CD4-positive, alpha-beta T cell treated with Interferon alpha-2 for 1 hour (primary cell): ENCODE data around the gene SMIM35.
"Not testable (repeated sequence)": the region's sequence is repeated elsewhere in the genome, so short reads cannot be mapped to it uniquely, and the experiment has no call there.

Source experiments
- DNase-seq, 2 donors: peaks; one replicate each; pipeline ENCODE4 v3.0.0-alpha.2; 2020 to 2022

The SMIM35 gene

DNA sequence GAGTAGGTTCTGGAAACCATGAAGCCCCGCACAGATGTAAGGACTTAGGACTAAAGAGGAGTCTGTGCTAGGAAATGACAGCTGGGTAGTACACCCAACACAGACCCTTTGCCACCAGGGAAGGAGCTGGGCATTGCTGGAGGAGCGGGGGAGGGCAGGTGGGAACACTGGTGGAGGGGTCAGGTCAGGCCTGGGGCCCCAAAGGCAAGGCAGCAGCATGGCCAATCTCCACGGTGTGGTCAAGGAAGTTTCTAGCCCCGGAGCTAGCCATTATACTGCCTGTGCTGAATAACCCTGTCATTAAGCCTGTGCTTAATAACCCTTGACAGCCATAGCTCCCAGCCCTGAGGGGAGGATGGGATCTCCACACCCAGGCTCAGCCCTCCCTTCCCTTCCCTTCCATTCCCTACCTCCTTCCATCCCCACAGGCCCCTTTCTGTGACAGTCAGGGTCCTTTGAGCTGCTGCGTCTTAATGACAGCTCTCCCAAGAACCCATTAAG, 7.8 kb downstream of the SMIM35 start:
- no peak for DNase-seq

DNA sequence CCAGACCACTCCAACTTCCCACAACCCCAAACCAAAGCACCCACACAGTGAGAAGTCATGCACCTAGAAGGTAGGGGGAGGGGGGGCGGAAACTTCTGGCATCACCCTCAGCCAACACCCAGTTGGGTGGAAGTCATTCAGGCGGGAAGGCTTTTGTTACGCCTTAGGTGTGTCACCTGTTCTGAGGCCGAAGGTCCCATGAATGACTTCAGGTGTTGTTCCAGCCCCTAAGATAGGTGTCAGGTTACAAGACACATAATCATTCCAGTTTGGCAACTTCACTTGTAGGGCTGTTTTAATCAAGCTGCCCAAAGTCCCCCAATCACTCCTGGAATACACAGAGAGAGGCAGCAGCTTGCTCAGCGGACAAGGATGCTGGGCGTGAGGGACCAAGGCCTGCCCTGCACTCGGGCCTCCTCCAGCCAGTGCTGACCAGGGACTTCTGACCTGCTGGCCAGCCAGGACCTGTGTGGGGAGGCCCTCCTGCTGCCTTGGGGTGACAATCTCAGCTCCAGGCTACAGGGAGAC, 9.9 kb downstream of the SMIM35 start, which contains the start of gene TMPRSS4:
Gene TMPRSS4 (plus strand): TSS at position 325 of the 528 bp plus-strand sequence. CDS start 225 bp downstream, outside the sequence.
- DNase-seq = no peak

DNA sequence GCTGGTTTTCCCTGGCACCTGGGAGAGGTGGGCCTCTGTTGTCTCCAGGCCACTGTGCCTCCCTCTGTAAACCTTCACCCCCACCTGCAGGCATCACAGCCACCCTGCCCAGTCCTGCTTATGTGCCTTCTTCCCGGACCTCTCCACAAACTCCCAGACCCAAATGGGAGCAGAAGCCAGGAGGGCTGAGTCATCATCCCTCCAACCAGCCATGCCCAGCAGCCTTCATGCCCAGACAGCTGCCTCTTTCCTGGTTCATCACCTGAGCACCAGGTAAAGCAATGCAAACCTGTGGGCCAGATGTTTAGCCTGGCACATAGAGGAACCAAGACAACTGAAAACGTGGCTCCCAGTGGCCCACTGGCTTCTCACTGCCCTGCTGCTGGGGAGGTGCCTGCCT, 12.0 kb downstream of the SMIM35 start:
- DNase-seq = no peak

DNA sequence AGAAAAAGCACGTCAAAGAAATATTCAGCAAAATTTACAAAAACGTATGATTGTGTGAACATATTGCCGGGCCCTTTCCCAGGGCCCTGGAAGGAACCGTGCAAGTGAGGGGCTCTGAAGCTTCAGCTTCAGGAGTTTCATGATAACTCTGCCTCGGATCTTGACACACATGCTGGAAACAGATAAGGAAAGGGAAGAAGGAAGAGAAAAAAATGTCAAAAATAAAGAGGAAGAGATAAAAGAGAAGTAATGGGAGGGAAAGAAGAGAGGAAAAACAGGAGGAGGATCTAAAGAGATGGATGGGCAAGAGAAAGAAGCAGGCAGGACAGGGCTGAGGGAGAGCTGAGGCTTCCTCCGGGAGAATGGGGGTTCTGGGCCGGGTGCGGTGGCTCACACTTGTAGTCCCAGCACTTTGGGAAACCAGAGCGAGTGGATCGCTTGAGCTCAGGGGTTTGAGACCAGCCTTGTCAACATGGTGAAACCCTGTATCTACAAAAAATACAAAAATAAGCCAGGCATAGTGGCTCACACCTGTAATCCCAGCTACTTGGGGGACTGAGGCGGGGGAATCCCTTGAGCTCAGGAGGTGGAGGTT, 12.6 kb downstream of the SMIM35 start:
- DNase-seq = no peak

DNA sequence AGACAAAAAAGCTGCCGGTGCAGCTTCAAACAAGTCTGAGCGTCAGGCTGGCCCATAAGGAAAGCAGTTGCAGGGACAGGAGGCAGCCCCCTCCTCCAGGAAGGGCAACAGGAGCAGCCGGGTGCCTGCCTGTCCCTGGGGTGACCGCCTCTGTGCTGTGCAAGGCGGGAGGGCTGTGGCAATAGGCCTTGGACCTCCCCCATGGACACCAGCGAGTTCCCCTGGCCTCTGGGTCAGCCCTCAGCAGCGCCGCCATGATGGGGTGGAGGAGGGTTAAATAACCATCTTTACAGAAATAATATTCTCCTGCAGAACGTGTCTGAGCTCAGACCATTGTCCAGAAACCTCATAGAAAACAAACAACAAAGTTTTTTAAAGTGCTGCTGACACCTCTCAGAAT, 13.2 kb downstream of the SMIM35 start:
- DNase-seq = no peak

DNA sequence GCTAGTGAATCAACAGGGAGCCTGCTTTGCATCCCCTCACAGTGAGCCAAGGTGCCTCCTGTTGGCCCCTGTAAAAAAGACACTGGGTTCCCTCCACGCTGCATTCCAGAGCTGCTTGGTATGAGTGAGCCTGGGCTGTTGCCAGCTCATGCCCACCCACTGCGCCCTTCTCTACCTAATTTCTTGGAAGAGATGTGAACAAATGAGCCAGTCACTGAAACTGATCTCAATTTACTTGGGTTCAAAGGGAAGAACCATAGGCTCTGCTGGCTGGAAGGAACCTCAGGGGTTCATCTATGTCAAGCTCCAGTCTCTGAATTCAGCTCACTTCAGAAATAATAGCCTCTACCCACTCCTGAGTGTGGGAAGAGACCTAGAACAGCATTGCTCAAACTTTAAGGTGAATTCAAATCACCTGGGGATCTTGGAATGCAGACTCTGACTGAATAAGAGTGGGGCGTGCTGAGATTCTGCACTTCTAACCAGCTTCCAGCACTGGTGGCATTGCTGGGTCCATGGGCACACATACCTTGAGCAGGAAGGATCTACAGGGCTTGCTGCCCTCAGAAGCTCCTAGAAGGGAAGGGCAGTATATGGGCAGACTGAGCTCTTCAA, 15.2 kb downstream of the SMIM35 start:
- DNase-seq = no peak

DNA sequence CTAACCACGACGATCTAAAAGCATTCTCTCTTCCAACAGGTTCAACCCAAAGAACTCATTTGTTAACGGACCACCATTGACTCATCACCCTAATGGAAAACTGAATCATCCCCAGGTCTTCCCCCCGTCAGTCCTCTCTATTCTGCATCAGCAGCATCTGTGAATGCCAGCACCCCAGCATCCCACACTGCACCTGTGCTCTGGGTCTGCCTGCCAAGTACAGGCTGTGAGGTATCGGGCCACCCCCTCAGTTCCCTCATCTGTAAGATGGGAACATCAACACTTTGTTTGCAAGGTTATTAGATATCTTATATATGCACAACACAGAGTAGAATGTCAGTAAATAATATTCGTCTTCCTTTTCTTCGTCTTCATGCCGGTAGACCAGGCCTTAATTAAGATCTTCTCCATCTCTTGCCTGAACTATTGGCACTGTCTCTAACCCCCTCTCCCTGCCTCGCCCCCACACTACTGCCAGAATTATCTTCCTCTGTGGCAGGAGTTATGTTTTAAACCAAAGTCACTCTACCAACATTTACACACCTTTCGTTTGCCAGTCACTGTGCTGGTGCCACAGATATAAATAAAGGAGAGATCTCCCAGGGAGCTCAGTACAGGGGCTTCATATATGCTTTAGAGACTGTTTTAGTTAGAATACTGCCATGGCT, 17.7 kb downstream of the SMIM35 start:
- DNase-seq = no peak

DNA sequence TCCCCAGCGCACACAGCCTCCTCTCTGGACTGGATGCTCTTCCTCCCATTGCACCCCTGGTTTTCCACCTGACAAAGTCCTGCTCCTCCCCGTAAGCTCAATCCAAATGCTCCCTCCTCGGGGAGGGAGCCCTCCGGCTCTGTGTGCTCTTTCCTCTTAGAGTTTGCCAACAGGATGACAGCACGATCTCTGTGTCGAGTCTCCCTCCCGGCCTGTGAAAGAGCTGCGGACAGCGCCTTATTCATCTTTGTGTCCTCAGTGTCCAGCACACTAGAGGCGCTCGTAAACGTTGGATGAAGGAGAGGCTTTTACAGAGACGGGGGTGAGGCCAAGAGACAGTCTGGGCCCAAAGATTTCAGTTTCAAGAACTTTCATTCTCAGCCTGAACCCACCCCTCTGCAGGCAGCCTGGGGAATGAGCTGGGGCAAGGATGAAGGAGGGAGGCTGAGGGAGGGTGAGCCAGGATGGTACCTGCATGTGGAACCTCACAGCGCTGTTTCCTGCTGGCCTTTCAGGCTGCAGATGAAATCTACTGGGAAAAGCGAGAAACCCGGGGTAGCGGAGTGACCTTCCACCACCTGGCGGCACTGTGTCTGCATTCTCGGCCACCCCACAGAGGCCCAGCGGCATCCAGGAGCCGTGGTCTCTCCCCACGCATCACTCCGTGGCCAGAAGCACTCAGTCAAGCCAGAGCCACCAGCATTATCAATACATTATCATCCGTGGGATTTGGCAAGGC, 18.4 kb downstream of the SMIM35 start:
- DNase-seq = no peak

DNA sequence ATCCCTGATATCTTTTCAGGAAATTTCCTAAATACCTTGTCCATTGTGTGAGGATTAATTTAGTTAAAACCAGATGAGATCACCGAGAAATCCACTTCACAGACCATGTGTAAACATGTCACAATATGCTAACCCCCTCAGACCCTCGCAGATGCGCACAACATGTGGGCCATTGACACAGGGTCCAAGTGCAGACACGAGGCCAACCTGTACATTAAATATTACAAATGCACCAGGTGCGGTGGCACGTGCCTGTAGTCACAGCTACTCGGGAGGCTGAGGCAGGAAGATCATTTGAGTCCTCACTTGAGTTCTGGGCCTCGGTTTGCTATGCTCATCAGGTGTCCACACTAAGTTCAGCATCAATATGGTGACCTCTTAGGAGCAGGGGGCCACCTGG, 19.8 kb downstream of the SMIM35 start:
- no peak for DNase-seq

DNA sequence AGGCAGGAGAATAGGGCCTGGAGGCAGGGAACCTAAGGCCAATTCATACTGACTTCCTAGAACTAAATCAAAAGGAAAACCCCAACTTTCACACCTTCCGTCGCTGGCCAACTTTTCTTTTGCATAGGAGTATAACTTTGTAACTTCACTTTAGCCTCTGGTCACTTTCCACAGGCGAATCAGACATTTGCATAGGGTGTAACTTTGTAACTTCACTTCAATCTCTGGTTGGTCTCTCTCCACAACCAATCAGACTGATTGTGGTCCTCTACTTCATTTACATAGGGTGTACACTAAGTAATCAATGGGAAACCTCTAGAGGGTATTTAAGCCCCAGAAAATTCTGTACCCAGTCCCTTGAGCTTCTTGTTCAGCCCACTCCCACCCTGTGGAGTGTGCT, 21.4 kb downstream of the SMIM35 start:
- no peak for DNase-seq

DNA sequence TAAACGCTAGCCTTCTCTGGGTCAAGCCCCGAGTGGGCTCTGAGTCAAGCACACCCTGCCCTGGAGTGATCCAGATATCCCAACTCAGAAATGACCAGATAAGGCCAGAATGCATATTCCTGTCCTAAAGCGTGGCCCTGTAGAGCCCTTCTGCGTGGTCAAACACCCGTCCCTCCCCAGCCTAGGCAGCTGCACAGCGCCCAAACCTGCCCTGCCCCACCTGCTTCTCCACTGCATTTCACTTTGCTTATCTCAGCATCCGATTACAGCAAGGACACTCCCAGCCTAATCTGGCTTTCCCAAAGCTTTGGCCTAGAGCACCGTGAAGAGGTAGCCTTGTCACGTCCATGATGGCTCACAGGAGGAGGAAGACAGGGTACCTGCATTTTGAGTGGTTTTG, 21.8 kb downstream of the SMIM35 start:
- no peak for DNase-seq

DNA sequence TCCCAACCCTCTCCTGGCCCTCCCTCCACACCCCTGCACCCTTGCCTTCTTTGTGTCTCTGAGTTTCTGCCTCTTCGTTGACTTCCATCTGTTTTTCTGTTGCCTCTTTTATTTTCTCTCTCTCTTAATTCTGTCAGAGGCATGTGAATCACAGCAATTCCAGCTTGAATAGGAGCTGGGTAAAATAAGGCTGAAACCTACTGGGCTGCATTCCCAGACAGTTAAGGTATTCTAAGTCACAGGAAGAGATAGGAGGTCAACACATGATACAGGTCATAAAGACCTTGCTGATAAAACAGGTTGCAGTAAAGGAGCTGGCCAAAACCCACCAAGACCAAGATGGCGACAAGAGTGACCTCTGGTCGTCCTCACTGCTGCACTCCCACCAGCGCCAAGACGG, 24.1 kb downstream of the SMIM35 start:
- DNase-seq = not testable (repeated sequence)

DNA sequence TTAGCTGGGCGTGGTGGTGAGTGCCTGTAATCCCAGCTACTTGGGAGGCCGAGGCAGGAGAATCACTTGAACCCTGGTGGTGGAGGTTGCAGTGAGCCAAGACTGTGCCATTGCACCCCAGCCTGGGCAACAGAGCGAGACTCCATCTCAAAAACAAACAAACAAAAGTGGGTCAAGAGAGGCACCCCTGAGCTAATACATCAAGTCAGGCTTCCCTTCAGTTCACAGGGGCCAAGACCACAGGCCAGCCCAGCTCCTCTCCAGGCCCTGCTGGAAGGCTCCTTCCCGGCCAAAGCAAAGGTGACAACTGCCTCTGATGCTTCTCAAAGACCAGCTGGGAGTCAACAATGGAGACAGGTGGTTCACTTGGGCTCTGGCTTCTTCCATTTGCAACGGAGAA, 24.6 kb downstream of the SMIM35 start:
- not testable (repeated sequence) for DNase-seq

DNA sequence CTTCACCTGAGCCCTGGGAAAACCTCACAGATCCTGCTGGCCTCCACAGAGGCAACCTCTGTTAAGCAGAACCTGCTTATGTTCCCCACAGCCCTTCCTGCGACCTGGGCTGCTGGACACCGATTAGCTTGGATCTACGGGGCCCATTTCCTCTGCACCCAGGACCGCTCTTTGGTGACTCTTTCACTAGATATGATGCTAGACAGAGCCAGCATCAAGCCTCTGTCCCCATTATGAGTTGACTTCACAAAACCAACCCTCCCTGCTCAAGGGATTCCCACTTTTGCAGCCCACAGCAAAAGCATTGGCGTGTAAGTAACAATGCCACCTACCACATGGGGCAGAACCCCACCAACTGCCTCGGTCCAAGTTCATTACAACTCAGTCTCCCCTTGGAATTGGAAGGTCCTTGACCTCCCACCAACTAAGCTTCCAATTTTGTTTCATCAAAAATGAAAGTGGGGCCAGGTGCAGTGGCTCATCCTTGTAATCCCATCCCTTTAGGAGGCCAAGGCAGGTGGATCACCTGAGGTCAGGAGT, 25.1 kb downstream of the SMIM35 start:
- DNase-seq = no peak

DNA sequence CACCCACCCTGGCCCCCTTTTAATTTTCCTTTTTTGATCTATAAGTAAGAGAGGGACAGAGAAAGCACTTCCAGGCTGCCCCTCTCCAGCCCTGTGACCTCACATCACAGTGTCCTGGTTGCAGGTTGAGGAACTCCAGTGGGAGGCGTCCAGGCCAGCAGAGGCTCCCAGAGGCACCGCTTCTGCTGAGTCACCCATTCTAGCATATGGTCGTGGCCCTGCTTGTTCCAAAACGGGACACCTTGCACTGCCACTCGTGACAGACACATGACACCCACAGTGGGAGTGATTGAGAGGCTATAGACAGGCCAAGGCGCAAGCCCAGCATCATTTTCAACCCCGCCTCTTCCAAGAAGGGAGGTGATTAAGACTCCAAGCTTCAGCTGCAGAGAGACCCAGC, 25.9 kb downstream of the SMIM35 start:
- no peak for DNase-seq

DNA sequence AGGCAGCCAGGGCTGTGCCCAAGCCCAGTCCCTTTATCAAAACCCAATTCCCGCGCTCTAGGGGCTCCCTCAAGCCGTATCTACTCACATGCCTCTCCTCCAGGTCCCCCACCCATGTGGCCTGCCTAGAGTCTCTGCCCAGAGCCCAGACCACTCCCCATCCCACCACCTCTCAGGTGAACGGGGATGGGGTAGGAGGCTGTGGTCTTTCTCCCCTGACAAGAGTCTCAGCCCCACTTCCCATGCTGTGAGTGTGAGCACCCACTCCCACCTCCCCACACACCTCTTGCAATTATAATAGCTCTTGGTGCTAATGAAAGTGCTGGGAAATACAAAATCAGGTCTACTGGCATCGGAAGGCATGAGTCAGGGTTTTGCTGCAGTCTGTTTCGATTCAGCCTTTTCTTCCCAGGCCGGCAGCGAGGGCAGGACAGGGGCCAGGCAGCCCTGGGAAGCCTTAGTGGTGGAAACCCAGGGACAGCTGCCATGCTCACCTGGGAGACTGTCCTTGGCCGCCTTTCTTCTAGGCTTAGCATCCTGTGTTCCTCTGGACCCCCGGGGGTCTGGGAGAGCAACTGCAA, 26.6 kb downstream of the SMIM35 start:
- no peak for DNase-seq

DNA sequence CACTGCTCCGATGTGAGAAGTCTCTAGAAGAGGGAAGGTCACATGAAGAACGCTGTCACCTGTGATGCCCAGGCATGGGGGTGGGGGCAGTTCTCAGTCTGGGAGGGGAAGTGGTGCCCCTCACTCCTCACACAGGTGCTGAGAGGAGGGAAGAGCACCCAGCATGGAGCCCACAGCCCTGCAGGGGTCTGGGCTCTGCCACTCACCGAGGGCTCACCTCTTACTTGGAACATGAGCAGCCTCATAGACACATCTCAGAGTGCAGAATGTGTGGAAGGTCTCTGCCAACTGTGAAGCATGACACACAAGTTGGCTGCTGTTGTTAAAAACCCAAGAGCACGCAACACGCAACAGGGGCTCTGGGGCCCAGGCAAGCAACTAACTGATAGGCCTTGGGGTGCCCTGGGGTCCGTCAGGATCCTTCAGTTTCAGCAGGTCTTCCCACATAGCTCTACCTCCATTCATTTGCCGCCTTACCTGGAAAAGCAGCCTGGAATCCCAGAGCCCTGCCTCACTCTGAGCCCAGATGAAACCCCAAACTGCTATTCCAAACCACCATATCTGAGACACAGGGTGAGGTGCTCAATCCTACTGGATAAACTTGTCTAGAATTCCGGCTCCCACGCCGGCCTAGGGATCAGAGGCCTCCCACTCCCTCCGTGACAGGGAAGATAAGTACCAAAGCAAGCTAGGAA, 27.4 kb downstream of the SMIM35 start:
- DNase-seq = no peak

DNA sequence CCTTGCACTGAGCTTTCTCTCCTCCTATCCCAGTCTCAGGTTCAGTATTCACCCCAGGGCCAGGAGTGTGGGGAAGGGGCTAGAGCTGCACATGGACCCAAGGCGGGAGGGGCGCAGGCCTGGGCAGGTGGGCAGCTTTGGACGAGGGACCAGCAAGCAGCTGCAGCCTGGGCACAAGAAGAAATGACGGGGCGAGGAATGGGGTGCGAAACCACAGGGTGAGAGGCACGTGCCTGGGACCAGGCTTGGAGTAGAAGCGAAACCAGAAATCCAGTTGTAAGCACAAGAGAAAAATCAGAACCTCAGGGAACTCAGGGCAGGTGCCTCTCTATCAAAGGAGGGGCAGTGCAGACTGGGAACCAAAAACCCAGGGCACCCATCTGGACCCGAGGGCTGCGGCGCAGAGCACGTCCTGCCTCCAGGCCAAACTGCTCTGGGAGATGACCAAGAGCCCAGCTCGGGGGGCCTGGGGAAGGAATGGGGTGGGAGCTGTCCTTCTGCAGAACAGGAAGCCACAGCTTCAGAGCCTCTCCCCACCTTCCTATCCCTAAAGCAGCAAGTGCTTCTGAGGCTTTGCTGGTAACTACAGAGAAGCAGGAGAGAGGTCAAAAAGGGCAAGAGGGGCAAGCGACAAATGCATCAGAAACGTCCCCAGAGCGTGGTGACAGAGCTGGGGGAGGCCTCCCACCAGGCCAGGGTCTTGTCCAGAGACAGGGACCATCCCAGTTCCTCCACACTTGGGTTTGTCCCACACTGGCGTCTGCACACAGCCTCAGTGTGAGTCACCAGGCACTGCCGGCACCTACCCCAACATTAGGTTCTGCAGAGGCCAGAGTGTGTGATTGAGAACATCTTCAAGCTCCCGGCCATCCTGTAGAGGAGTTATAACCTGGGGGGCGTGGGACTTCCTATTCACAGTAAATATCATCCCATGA, 28.2 kb downstream of the SMIM35 start:
- DNase-seq = no peak

DNA sequence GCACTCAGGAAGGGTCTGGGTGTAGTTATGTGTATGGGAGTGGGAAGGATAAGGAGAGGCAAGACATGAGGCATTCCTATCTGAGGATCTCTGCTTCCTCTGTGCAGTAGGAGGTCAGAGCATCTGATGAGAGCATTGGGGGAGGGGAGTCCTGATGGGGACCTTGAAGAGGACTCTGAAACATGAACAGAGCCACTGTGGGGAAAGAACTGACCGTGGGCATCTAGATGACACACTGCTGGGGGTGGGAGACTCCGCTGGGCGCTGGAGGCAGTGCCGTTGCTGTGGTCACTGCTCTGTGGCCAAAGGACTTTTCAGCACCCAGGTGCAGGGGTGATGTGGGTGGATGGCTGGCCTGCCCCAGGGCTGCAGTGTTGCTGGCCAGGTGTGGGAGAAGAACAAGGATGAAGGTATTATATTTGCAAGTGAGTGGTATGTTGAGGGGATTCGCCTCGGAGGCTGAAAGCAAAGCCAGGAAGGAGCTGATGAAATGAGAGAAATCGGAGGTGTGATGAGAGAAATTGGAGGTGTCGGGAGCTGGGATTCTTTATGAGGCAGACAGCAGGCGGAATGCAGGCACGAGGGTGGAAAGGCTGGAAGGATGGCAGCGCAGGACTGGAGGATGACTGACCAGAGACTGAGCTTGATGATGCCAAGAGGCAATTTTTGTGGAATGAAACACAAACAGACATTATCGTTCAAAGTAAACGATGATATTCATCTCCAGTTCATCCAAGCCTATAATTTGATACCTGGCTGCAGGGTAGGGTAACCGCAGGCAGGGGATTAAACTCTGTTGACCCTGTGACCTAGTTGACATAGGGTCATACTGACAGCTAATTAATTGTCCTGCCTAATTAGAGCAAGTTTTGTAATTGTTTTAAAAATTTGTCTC, 29.3 kb downstream of the SMIM35 start:
- DNase-seq = no peak

DNA sequence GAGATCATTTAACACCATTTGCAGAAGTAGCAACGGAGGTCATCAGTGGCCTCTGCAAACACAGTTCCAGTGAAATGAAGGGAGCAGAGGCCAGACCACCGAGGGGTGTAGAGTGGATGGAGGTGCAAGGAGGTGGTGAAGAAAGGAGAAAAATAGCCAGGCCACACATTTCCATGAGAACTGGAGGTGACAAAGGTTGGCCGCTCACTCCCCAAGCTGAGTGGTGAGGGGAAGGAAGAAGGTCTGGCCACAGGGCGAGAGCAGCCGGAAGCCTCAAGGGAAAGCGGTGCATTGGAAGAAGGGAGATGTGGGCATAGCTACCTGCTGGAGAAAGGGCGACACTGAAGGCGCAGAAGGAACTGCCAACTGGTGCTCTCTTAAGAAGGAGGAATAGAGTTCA, 30.0 kb downstream of the SMIM35 start:
- no peak for DNase-seq
